Endometrial microvascular endothelial cells (primary cell): ENCODE measurements around the gene ACOT13. TPM values are rescaled to one million over a fixed set of nuclear protein-coding genes. Genes with fewer than 3 reads are reported as not detected.
"Not testable (repeated sequence)": the region's sequence is repeated elsewhere in the genome, so short reads cannot be mapped to it uniquely, and the experiment has no call there.

Experiments used
- in situ Hi-C: cut with HindIII; loops from 2 replicates; pipeline ENCODE4 v1.10.0; 2017; ENCODE audit warnings: low sequenced_read_pairs, low pct_unique_long_range_greater_than_20kb; ENCODE audit errors: inconsistent ontology term
- total RNA-seq: library from RNA; depleted of rRNA; stranded (reverse); fragments of >200 nt; gene quantifications from one replicate; pipeline ENCODE4 v1.2.3, GENCODE V29; 2015; ENCODE audit errors: inconsistent ontology term

Gene ACOT13
- total RNA-seq, 1 donor from 2014 or later = 3.6 TPM

DNA sequence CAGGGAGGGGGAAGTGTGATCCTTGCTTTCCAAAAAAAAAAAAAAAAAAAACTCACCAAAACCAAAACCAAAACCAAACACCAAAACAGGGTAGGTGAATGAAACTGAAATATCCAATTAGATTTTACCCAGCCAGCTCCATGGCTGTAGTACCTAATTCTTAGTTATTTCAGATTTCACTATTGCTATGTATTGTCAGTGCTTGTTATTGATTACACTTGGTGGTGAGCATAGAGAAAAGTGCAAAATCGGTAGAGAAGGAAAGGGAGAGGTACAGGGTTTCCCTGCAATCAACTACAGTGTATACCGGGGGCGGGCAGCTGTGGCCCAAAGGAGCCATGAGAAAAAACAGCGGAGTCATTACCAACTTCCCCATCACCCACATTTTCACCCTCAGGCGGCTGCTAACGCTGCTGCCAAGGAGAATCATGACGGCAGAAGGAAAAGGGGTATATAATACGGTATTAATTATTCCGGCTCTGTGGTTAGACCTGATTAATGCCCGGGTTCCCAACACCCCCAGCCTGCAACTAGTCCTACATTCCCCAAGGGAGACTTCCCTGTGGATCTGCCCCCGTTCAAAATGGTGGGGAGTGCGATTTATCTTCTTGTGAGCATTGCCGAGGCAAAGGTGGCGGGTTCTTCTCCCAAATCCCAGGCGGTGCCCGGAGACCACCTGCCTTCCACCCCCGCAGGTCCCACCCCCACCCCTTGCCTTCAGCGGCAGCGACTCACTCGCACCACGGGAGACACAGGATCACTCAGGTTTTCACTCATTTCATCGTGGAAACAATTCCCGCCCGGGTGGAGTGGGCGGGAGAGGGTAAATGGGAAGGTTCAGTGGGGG is 52.5 kb downstream of the ACOT13 start, which contains the start of gene C6orf62:
Gene C6orf62, minus strand, starts transcription at position 30 of the 847 bp plus-strand sequence. CDS start 486 bp downstream, outside the sequence.
- in situ Hi-C loops = no loop called here

DNA sequence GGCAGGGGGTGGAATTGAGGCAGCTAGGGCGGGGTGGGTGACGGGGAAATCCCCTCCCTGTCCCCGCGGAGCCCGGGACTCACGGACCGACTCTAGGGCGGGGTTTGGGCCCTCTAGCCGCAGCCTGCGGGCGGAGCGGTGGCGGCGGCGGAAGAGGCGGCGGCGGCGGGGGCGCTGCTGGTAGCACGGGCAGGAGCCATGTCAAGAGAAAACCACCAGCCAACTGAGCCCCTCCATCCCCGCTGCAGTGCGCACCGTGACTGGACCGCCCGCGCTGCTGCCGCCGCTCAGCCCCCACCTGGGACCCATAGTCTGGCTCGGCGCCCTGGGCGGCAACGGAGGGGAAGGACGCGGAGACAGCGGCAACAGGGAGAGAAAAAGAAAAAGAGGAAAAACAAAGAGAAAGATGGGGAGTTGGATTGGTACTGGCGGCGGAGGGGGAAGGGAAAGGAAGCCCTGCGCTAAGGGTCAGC is 53.3 kb downstream of the ACOT13 start:
- in situ Hi-C loops = loop anchor here (10.0 kb wide), 1 partner anchor 55 kb away; the partner anchor contains the start of gene GMNN

DNA sequence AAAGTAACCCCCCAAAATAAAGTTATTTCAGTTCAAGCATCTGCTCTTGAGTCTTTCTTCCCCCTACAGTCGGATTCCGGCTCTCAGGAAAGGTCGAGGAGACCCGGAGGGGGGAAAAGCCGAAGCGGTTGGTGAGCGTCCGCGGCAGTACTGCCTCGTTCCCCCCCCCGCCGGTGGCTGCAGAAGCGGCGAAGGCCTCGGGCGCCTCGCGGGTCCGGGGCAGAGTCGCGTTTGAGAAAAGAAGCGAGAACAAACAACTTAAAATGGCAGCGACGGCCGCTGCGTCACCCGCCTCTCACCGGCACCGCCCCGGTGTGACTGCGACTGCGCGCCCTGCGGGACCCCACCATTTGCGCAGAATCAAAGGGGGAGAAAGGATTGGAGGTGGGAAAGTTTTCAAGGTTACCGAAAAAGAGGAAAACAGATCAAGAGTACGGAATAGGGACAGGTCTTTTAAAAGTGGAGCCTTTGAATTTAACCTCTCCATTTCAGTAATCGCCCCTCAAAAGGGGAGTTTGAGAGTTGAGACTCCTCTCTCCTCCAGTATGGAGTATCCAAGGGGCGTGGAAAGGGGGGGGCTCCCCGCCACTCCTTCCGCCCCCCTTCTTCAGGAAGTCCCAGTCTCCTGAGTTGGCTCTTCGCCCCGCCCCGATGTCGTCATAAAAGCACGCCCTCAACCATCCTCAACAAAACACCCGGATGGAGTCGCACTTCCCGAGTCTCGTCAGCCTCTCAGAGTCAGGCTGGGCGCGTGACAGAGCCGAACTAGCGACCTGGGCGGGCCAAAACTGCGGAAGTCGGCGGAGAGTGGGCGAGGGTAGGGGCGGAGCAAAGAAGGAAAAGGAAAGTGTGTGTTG is 54.0 kb downstream of the ACOT13 start:
- in situ Hi-C loops = loop anchor here (10.0 kb wide), 1 partner anchor 54 kb away; the partner anchor contains the start of gene GMNN

- in situ Hi-C loops = loop anchor here (10.0 kb wide), 1 partner anchor 53 kb away; the partner anchor contains the start of gene GMNN
These were observed 54.8 kb downstream of the ACOT13 start for GRCh38 chr6:24721461-24722215.

- in situ Hi-C loops = loop anchor here (10.0 kb wide), 1 partner anchor 52 kb away; the partner anchor contains the start of gene GMNN
These were observed 56.4 kb downstream of the ACOT13 start for GRCh38 chr6:24723270-24723669.

DNA sequence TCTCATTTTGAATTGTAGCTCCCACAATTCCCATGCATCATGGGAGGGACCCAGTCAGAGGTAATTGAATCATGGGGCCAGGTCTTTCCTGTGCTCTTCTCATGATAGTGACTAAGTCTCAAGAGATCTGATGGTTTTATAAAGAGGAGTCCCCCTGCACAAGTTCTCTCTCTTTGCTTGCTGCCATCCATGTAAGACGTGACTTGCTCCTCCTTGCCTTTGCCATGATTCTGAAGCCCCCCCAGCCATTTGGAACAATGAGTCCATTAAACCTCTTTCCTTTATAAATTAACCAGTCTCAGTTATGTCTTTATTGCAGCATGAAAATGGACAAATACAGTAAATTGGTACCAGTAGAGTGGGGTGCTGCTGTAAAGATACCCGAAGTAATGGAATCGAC is 63.8 kb downstream of the ACOT13 start:
- in situ Hi-C loops = not testable (repeated sequence)

- in situ Hi-C loops = not testable (repeated sequence)
These were observed 64.7 kb downstream of the ACOT13 start for GRCh38 chr6:24731456-24732134.

DNA sequence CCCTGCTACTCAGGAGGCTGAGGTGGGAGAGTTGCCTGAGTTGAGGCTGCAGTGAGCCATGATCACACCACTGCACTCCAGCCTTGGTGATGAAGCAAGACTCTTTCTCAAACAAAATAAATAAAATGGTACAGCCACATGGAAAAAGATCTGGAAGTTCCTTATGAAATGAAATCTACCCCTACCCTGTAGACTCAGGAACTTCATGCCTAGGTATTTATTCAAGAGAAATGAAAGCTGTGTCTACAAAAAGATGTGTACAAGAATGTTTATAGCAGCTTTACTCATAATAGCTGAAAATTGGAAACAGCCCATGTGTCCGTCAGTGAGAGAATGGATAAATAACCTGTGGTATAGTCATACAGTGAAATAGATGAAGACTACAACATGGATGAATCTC is 67.3 kb downstream of the ACOT13 start:
- in situ Hi-C loops = no loop called here

- in situ Hi-C loops = not testable (repeated sequence)
These were observed 67.8 kb downstream of the ACOT13 start for GRCh38 chr6:24734710-24735109.

DNA sequence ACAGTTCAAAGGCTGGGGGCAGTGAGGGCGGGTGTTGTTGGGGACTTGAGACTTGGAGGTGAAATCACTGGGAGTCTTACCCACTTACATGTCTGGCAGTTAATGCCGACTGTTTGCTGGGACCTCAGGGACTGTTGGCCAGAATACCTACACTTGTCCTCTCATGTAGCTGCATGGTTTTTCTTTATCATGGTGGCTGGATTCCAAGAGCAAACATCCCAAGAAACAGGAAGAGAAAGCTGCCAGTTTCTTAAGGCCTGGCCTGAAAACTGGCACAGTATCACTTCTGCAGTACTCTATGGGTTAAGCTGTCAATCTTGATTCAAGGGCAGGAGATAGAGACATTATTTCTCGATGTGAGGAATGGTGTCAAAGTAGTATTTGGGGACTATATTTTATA is 71.9 kb downstream of the ACOT13 start:
- in situ Hi-C loops = no loop called here

DNA sequence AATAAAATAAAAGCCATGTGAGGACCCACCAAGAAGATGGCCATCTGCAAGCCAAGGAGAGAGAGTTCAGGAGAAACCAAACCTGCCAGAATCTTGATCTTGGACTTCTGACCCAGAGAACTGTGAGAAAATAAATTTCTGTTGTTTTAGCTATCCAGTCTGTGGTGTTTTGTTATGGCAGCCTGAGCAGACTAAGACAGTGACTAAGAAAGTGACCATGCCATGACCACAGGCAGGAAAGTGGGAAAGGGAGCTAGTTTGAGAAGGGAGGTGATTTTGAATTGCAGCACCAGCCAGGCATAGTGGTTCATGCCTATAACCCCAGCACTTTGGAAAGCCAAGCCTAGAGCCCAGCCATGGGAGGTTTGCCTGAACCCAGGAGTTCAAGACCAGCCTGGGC is 74.0 kb downstream of the ACOT13 start:
- in situ Hi-C loops = no loop called here

DNA sequence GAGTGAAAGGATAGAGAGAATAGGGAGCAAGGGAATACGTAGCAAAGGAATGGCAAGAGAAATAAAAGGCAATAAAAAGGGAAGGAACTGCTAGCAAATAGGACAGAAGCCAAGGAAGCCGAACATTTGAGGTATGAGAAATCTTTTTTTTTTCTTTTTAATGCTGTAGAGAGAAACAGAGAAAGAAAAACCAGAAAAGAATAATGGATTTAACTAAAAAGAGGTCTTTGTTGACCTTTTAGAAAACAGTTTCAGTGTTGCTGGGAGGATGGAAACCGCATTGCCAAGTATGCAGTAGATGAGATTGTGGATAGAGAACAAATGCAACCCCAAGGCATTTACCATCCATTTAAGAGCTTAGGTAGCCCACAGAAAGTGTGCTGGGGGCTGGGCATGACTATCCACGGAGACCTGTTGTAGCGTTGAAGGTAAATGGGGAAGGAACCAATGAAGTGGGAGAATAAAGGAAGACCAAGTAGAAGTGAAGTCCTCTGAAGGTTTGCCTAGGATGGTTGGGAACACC is 75.4 kb downstream of the ACOT13 start:
- in situ Hi-C loops = no loop called here

- in situ Hi-C loops = no loop called here
These were observed 76.5 kb downstream of the ACOT13 start for GRCh38 chr6:24743265-24743943.

DNA sequence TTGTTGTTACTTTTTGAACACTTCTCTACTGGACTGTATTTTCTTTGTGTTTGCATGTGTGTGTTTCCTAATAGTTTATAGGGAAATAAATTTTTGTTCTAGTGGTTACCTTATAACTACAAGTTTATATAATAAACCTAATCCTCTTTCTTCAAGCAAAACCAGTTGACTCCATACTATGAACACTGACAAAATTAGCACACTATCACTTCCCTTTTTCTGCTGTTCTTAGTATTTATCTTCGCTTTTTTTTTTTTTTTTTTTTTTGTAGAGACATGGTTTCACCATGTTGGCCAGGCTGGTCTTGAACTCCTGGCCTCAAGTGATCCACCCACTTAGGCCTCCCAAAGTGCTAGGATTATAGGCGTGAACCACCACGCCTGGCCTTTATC is 77.1 kb downstream of the ACOT13 start:
- in situ Hi-C loops = no loop called here

- in situ Hi-C loops = no loop called here
These were observed 78.0 kb downstream of the ACOT13 start for GRCh38 chr6:24744911-24745310.

DNA sequence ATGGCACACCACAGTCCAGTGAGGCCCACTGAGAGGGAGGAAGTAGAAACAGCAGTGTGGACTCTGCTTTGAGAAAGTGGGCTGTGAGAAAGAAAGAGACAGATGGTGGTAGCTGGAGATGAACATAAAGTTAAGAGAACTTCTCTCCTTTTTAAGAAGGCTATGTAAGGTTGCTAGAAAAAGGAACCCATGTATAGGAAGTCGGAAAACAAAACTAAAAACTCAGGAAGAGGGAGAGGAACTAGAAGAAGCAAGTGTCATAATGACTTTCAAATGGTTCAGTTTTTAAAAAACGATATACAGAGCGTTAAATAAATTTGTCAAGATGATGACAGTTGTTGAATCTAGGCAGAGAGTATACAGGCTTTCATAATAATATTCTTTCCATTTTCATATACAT is 82.4 kb downstream of the ACOT13 start:
- in situ Hi-C loops = no loop called here

DNA sequence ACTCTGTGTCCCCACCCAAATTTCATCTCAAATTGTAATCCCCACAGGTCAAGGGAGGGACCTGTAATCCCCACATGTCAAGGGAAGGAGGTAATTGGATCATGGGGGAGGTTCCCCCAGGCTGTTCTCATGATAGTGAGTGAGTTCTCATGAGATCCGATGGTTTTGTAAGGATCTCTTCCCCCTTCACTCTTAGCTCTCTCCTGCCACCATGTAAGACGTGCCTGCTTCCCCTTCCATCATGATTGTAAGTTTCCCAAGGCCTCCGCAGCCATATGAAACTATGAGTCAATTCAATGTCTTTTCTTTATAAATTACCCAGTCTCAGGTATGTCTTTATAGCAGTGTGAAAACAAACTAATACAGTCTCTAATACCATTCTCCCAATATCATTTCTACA is 84.0 kb downstream of the ACOT13 start:
- in situ Hi-C loops = not testable (repeated sequence)
